A673 (cell line): Measurements from ENCODE around the gene AKAP6.

Experiments
- CTCF ChIP-seq: fragments of 300-800, 200-600 bp; sonication (generic); conservative IDR thresholded peaks from 2 replicates; pipeline ENCODE4 v1.5.1; 2017; ENCODE audit warnings: low read depth, mild to moderate bottlenecking, antibody characterized with exemption, low read length, moderate library complexity, mixed read lengths
- EZH2 ChIP-seq: fragments of 200-600 bp; sonication (generic); IDR thresholded peaks from 2 replicates; pipeline ENCODE4 v1.6.1; 2017; ENCODE audit warnings: borderline replicate concordance, low read depth, mild to moderate bottlenecking, mixed read lengths, antibody characterized with exemption, low read length; ENCODE audit not compliant: poor library complexity, severe bottlenecking

GRCh38 chr14:32650665-32651064, 321.6 kb downstream of the AKAP6 start:
- no peak for TF ChIP-seq CTCF
- TF ChIP-seq EZH2: no peak
